GM18499 (cell line): ENCODE results near the gene ZNF816.
"Not testable (repeated sequence)": the region's sequence is repeated elsewhere in the genome, so short reads cannot be mapped to it uniquely, and the experiment has no call there.

Experiments used
- ATAC-seq: cut with Tn5 transposase; IDR thresholded peaks from one replicate; pipeline ENCODE4 v1.9.1; 2021; ENCODE audit warnings: moderate number of reproducible peaks; ENCODE audit not compliant: insufficient read depth, unreplicated experiment

Gene ZNF816

GRCh38 chr19:52962394-52963246, at the start of gene ZNF816:
ZNF816 (minus strand) TSS chr19:52962881; CDS start chr19:52956089, 6,792 bp downstream.
- ATAC-seq, result peak; percentile 76

- ATAC-seq, result no peak
Measured at GRCh38 chr19:53012006-53012405, 49.3 kb upstream of the ZNF816 start.

DNA sequence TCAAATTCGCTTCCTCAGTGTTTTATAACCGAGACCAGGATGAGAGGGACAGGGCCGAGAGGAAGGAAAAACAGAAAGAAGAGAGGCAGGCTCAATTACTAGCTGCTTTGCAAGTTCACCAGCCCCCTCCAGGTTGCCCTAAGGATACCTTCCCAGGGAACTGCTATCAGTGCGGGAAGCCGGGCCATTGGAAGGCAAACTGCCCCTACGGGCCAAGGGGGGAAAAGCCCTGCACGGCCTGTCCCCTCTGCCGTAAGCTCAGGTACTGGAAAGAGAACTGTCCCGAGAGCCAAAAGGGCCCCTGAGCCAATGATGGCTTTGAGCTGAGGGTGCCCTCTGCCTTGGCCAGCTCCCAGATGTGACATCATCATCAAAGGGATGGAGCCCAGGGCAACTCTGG, 47.8 kb upstream of the ZNF816 start:
- ATAC-seq, result no peak

DNA sequence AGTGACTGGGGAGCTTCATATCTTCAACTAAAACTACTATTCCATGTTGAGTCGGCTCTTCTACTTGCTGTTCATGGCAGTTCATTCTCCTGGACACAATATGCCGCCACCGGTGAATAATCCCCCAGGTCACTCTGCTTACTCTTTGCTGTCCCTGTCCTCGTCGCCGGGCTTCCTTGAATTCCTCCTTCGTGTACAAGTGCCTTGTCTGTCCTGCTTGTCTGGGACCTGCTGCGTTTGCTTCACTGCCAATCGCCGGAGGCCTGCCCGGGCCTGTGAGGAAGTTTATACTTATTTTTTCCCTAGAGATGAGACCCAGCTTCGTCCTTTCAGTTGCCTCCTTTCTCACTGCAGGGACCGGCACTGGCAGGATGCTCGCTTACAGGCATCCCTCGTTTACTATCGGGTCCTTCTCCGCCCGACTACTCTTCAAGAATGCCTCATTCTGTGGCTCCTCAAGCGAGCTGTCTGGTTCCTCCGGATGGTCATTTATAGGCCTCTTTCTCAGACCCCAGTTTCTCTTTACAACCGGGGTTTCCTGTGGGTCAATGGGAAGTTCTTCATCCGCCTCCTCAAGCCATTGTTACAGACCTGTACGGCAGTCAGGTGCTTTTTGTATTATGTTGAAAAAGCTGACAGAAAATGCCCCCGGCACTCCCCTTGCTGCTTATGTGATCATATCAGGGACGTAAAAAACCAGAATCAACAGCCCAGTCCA, 45.5 kb upstream of the ZNF816 start:
- ATAC-seq, result no peak

DNA sequence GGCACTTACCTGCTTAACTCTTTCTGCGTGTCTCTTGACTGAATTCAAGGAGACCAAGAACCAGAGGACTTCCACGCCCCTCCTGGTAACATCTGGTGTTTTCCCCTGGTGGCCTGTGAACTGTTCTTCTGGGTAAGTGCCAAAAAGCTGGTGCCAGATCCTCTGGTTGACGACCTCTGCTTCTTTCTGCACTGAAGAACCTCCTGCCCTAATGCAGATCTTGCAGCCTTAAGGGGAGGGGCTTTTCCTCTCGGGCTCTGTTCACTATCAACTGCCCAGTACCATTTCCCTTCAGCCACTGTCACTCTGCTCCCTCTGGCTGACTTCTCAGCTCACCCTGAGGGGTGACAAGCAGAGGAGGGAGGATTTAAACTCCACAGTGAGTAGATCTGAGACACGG, 44.9 kb upstream of the ZNF816 start:
- ATAC-seq, result no peak

DNA sequence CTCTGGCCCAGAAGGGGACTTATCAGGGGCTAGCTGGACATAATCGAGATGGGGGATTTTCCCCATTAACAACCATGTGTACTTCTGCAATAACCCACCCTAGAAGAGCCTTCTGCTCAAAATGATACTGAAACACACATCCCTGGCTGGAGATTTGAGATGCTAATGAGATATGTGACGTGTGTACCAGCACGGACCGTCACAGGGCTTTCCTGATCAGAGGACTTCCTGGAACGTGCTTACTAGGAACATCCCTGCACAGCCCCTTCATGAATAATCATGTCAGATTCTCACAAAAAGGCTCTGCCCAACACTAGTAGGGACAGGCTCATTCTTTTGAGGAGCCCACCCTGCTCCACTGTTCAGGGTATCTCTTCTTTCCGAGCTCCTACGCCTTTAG, 44.5 kb upstream of the ZNF816 start:
- no peak for ATAC-seq

GRCh38 chr19:53004242-53004641, 41.6 kb upstream of the ZNF816 start:
- ATAC-seq, result no peak

- ATAC-seq, result no peak
Measured at GRCh38 chr19:53002479-53002878, 39.8 kb upstream of the ZNF816 start.

- ATAC-seq, result no peak
Measured at GRCh38 chr19:52997975-52998374, 35.3 kb upstream of the ZNF816 start.

DNA sequence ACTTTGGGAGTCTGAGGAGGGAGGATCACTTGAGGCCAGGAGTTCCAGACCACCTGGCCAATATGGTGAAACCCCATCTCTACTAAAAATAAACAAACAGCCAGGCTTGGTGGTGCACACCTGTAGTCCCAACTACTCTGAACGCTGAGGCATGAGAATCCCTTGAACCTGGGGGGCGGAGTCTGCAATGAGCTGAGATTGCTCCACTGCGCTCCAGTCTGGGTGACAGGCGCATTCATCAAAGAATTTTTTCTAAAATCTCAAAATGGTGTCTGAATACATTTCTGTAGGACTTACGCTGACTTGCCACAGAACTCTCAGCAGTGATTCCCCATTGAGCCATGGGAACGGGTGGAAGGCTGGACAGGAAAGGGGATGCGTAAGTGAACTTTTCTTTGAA, 33.0 kb upstream of the ZNF816 start:
- ATAC-seq, result no peak

- no peak for ATAC-seq
Measured at GRCh38 chr19:52993342-52994178, 30.9 kb upstream of the ZNF816 start.

- no peak for ATAC-seq
Measured at GRCh38 chr19:52992109-52993004, 29.7 kb upstream of the ZNF816 start.

DNA sequence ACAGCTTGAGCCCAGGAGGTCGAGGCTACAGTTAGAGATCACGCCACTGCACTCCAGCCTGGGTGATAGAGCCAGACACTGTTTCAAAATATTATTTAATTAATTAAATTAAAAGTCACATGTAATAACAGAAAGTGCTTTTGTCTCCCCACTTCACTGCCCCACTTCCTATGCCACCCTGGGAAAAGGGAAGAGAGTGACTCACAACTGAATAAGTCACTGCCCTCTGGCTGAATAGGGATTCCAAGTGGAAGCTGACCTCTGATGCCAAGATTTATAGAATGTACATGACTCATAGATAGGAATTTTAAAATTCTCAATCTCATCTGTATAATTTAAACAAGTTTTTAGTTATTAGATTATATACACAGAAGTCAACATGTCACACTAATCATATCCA, 28.8 kb upstream of the ZNF816 start:
- no peak for ATAC-seq

GRCh38 chr19:52990759-52991418, 28.2 kb upstream of the ZNF816 start:
- ATAC-seq, result no peak

GRCh38 chr19:52988506-52988905, 25.8 kb upstream of the ZNF816 start:
- no peak for ATAC-seq

DNA sequence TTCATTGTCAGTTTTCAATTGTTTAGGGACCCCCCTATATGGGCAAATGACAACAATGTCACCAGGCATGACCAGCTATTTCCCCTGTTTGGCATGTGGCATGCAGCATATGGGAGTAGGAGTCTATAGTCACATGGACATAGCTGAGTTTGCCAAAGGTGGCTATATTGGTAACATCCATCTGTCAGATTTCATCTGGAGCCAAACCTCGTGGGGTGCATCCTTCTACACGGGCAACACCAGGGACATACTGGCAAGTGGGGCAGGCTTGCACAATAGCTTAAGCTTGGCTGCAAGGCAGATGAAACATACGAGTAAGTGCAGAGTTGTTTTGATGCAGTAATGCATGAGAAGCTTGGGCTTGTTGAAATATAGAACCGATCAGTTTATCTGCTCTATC, 24.5 kb upstream of the ZNF816 start:
- ATAC-seq, result no peak

- ATAC-seq, result not testable (repeated sequence)
Measured at GRCh38 chr19:52983167-52983566, 20.5 kb upstream of the ZNF816 start.

DNA sequence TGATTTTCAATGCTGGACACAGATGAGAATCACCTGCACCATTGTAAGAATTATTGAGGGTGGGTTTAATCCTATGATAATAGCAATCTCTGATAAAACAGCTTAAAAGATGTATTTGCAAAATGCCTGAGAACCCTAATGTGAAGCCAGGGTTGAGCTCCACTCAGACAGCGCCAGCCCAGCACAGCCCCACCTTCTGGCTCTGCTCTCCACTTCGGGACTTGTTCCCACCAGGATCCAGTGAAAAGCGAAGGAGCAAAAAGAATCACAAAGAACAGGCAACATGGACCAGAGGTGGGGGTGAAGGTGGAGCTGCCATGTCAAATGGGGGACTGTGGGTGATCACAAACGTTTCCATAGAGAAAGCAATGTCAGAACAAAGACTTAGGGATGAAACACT, 18.6 kb upstream of the ZNF816 start:
- ATAC-seq, result no peak

- ATAC-seq, result no peak
Measured at GRCh38 chr19:52967772-52968171, 5.1 kb upstream of the ZNF816 start.
